Astrocyte of the spinal cord (primary cell): ENCODE data around the gene PLA2G12A.

Source experiments
- DNase-seq: peaks from one replicate; pipeline ENCODE4 v3.0.0; 2011; ENCODE audit warnings: low read depth, low spot score
- H3K4me3 ChIP-seq: 2 replicates; pipeline ENCODE4 v1.5.1; 2011; ENCODE audit warnings: low read depth, mild to moderate bottlenecking, low read length, moderate library complexity
- in situ Hi-C: cut with HindIII; loops from 2 replicates; pipeline ENCODE4 v1.10.0; 2017; ENCODE audit warnings: low sequenced_read_pairs
- TF ChIP-seq, protein P1 (sequence below): IDR thresholded peaks from 2 replicates; pipeline ENCODE4 v1.5.1; 2012; ENCODE audit warnings: low read depth, mild to moderate bottlenecking, low read length, inconsistent platforms

PLA2G12A gene

DNA sequence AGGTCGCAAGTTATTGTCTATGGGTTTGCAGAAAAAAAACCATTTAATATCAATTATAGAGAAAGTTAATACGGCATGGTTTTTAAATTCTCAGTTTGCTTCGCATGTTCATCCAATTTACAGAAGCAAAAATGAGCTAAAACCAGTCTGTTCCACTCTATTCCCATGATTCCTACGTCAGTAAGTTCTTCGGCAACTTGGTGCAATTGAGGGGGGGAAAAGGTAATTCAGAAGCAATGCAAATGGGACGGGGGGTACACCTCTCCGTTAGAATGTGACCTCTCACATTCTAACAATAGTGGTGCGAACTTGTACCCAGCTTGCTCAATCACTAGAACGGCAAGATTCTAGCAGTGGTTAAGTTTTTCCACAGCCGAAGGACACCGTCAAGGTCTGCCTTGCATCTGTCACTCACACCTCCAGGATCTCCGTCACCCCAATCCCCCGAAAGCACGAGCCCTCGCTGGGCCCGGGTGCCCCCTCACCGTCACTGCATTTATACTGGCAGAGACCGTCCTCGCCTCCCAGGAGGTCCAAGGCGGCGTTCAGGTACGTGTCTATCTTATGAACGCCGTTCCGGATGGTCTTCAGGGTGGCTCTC, 653 bp downstream of the PLA2G12A start:
- peak overlapping the region; percentile 80 for H3K4me3 ChIP-seq
- TF ChIP-seq, protein P1, sequence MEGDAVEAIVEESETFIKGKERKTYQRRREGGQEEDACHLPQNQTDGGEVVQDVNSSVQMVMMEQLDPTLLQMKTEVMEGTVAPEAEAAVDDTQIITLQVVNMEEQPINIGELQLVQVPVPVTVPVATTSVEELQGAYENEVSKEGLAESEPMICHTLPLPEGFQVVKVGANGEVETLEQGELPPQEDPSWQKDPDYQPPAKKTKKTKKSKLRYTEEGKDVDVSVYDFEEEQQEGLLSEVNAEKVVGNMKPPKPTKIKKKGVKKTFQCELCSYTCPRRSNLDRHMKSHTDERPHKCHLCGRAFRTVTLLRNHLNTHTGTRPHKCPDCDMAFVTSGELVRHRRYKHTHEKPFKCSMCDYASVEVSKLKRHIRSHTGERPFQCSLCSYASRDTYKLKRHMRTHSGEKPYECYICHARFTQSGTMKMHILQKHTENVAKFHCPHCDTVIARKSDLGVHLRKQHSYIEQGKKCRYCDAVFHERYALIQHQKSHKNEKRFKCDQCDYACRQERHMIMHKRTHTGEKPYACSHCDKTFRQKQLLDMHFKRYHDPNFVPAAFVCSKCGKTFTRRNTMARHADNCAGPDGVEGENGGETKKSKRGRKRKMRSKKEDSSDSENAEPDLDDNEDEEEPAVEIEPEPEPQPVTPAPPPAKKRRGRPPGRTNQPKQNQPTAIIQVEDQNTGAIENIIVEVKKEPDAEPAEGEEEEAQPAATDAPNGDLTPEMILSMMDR, result no peak
- in situ Hi-C loops, result no loop called here
- peak; percentile 22 for DNase-seq

DNA sequence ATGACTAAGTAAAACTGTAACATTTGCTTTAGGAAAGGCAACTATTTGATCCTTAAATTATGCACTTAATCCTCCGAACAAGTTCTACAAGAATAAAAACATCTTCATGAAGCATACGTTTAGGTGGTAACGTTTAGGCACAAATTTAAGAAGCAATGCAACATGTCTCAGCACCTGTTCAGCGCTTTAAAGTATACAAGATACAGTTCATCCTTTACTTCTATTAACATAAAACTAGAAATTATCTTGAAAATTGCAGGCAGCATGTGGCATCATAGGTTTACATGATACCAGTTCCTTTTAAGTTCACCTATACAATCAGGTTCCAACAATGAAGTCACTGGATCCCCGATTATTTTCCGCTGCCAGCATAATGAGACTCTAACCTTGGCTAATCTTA, 1.5 kb downstream of the PLA2G12A start:
- in situ Hi-C loops, result no loop called here
- no peak overlapping the region for H3K4me3 ChIP-seq
- no peak for DNase-seq
- TF ChIP-seq, protein P1, result no peak

DNA sequence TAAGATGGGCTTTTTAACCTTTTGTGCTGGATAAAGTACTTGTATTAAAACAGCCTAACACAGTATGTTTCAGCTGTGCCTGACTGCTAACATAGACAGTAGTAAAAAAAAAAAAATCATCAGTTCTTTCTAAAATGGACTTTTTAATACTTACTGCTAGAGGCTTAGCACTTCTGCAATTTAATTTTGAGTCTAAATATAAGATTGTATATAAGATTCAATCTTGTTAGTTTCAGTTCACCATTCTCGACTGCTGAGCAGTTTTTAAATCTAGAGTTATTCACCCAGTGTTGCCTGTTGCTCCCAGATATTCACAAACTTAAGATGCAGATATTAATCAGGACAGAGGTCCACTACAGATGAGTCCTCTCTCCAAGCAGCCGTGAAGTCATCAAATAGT, 6.8 kb downstream of the PLA2G12A start:
- TF ChIP-seq, protein P1, result no peak
- no peak for DNase-seq
- in situ Hi-C loops, result no loop called here
- H3K4me3 ChIP-seq, result no peak overlapping the region

DNA sequence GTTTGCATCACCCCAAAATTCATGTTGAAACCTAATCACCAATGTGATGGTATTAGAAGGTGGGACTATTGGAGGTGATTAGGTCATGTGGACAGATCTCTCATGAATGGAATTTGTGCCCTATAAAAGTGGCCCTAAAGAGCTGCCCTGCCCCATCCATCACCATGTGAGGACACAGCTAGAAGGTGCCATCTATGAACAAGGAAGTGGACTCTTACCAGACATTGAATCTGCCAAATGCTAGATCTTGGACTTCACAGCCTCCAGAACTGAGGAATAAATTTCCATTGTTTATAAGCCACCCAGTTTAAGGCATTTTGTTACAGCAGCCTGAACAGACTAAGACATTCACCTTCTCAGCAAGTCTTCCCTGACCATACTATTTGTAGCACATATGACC, 7.5 kb downstream of the PLA2G12A start:
- TF ChIP-seq, protein P1, result no peak
- in situ Hi-C loops, result no loop called here
- H3K4me3 ChIP-seq, result no peak overlapping the region
- DNase-seq, result no peak

DNA sequence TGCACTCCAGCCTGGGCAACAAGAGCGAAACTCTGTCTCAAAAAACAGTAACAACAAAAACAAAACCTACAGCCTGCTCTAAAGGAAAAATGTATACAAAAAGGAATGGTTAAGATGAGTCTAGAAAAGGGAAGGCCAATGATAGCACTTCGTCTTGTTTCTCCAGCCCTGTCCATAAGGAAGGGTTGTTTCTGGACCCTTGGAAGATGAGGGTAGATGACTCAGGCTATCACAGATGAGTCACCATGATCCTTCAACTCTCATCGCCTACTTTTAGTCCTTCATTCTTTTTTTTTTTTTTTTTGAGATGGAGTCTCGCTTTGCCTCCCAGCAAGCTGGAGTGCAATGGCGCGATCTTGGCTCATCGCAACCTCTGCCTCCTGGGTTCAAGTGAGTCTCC, 8.8 kb downstream of the PLA2G12A start:
- peak; percentile 20 for DNase-seq
- TF ChIP-seq, protein P1, result no peak
- no peak overlapping the region for H3K4me3 ChIP-seq
- in situ Hi-C loops, result no loop called here

DNA sequence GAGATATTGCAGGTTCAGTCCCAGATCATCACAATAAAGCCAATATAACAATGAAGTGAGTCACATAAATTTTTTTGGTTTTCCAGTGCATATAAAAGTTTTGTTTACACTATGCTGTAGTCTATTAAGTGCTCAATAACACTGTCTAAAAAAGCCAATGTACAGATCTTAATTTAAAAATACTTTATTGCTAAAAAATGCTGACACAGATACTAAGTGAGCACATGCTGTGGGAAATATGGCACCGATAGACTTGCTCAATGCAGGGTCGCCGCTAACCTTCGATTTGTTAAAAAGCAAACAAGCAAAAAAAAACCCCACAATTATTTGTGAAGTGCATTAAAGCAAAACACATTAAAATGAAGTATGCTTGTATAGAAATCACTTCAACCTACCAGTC, 10.3 kb downstream of the PLA2G12A start:
- DNase-seq, result no peak
- TF ChIP-seq, protein P1, result no peak
- in situ Hi-C loops, result no loop called here
- H3K4me3 ChIP-seq, result no peak overlapping the region

DNA sequence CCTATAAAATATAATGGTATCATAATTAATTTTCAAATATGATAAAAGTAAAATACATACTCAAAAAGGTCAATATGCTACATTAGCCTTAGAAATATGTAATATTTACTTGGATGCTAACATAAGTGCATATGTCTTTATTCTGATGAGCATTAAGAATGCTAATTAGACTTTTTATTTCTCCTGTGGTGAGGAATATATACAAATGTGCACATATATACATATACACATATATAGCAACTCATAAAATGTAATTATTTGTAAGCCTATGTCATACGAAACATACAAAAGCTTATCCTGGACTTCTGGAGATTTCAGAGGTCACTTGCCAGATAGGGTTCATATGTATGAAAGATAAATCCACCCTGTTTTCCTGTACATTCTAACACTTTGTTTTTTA, 11.1 kb downstream of the PLA2G12A start:
- in situ Hi-C loops, result no loop called here
- H3K4me3 ChIP-seq, result no peak overlapping the region
- TF ChIP-seq, protein P1, result no peak
- DNase-seq, result no peak
